HG03558 (cell line): ENCODE results near the gene TGFBR2.
"Not testable (repeated sequence)": the region's sequence is repeated elsewhere in the genome, so short reads cannot be mapped to it uniquely, and the experiment has no call there.

Experiments
- ATAC-seq: cut with Tn5 transposase; IDR thresholded peaks from one replicate; pipeline ENCODE4 v1.9.1; 2021; ENCODE audit warnings: moderate number of reproducible peaks; ENCODE audit not compliant: unreplicated experiment; ENCODE audit errors: extremely low read depth

Gene TGFBR2

GRCh38 chr3:30669360-30669934 is 63.0 kb downstream of the TGFBR2 start:
- not testable (repeated sequence) for ATAC-seq

- ATAC-seq: no peak
Observed at GRCh38 chr3:30670292-30670691, 63.9 kb downstream of the TGFBR2 start.

- no peak for ATAC-seq
Observed at GRCh38 chr3:30671527-30672286, 65.3 kb downstream of the TGFBR2 start.

DNA sequence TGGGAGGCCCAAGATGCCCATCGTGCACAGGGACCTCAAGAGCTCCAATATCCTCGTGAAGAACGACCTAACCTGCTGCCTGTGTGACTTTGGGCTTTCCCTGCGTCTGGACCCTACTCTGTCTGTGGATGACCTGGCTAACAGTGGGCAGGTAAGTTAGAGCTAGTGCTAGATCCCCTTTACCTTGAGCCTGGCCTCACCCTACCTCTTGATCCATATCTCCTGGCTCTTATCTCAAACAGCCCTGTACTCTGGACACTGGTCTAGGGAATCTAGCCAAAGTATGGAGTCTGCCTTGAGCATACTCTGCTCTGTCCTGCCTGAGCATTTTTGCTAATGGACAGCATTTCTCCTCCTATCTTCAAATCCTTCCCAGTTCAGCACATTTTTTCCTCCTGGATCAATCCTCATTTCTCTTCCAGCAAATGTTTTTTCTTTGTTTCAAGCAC is 65.9 kb downstream of the TGFBR2 start:
- ATAC-seq: no peak

GRCh38 chr3:30672959-30673358 is 66.6 kb downstream of the TGFBR2 start:
- ATAC-seq: no peak

DNA sequence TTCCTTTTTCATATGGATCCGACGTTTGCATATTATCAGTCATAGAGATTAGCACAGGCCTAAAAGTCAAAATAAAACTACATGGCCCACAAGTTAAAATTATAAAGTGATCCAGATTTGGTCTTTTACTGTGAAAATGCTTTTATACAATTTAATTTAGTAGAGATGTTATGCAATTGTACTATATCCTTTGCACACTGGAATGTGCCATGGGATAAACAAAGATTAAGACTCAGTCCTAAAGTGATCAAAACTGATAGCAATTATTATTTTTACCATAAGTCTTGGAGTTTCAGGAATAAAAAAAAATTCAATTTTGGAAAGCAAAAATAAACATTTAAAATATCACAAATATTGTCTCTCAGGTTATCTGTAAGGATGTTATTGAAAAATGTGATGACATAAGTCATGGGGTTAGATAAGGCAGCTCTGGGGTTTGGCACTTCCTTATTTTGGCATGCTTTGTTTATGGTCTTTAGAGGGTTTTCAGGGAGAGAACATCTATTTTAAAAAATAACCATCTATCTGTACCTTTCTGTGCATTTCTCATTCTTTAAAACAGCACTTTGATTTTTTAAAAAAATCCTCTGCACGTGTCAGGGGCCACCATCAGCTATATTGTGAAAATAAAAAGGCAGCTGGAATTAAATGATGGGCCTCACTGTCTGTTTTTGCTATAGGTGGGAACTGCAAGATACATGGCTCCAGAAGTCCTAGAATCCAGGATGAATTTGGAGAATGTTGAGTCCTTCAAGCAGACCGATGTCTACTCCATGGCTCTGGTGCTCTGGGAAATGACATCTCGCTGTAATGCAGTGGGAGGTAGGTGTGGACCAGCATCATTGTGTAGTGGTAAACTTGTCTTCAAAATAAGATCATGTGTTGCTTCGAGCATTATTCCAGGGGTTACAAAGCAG is 67.3 kb downstream of the TGFBR2 start:
- no peak for ATAC-seq

DNA sequence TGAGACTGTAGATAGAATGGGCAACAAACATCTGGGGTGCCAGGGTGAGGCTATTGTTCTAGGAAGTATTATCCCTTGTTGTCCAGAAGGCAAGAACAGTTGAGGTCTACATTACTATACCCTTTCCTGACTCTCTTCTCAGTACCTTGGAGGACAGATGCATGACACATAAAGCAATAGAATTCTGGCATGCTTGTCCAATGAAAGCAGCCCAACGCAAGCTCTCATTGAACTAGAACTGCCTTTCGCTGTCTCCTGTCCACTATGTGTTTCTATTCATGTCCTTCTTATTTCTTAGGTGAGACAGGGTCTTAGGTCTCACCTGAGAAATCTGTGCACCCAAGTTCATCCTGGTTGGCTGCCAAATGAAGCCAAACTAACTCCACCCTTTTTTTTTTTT is 68.6 kb downstream of the TGFBR2 start:
- ATAC-seq: no peak

- no peak for ATAC-seq
Observed at GRCh38 chr3:30675774-30676173, 69.4 kb downstream of the TGFBR2 start.

DNA sequence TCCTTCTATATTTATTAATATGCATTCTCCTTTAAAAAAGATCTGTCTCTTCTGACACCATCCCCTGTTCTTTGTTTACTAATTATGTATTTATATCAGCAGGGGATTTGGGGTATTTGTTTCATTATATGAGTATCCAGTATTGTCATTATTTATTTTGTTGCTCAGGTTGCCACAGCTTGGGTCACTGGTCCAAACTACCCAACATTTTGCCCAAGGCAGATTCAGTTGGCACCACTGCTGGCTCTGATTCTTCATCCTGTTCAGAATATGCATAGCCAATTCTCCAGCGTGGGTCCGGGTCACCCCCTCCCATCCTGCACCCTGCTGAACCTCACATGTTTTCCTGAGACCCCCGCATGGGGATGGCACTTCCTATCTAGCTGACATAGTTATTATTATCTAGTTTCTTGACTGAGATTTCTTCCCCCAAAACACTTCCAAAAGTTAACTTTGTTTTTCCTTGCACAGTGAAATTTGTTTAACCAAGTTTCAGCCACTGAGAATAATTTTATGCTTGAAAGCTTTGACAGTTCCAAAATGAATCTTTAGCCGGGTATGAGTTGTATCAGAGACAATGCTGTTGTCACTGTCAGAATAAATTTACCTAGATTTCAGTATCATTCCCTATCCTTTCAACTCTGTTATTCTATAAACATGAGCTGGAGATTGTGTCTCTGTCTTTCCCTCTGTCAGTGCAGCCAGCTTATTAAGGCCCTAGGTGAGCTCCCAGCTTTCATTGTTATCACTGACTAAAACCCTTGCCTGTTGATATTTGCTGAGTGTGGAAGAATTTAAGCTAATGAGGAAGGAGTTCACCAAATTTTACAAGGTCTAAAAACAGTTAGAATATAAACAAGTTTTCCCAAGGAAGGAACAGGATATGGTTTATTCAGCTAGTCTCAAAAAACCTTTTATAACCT is 70.3 kb downstream of the TGFBR2 start:
- no peak for ATAC-seq

GRCh38 chr3:30677347-30677685 is 70.9 kb downstream of the TGFBR2 start:
- no peak for ATAC-seq

GRCh38 chr3:30679045-30679444 is 72.6 kb downstream of the TGFBR2 start:
- no peak for ATAC-seq

DNA sequence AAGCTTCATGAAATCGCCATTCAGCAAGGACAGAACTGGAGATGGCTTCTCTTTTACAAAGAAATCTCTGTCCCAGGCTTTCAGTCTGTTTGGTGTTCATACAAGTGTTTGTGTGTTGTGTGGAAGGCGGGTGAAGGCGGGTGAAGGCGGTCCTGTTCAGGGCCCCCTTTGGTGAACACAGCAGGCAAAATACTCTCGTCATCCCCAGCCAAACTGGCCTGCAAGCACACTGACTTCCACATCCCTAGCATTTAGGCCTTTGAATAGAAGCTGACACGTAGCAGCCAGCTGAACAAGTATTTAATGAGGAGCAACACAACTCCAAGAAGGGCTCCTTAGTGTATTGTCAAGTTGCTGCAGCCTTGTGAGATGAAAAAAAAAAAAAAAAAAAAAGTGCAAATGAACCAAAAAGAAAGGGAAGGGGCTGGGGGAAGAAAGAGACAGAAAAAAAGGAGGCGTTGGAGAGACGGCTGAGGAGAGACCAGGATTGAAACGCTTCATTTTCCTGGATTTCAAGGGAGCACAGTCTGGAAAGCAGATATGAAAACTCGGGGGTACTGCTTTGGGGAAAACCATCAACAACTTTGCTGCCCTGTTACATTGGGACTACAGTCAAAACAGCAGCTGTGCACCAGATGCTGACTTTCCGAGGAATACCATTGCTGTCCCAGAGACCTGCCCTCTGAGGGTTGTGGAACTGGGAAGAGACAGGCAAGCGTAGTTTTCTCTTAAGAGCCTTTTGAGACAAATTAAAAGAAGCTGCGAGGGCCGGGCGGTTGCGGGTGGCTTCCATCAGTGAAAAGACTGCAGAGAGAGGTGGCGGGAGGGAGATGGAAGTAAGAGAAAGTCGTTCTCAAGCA is 74.6 kb downstream of the TGFBR2 start:
- ATAC-seq: no peak

DNA sequence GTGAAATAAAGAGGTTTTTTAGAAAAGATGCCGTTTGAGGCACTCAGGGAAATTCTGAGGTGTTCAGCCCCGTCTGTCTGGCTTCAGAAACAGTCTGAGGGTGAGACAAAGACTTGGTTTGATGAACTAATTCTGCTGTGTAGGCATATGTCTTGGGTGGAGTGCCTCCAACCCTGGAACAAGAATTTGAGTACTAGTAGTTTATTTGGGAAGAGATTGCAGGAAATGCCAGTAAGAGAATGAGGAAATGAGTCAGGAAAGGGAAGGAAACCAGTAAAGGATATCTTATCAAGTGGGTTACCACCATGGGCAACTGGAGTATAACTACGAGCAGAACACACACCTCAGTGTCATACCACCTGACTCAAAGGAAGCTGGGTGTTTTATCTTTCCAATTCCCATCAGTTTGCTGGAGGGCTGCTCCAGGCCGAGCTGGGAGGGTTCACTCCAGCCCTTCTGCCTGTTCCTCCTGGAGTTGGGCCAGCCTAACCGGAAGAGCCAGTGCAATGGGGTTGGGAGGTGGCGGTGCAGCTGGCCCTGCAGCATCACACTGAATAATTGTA is 75.3 kb downstream of the TGFBR2 start:
- ATAC-seq: no peak

DNA sequence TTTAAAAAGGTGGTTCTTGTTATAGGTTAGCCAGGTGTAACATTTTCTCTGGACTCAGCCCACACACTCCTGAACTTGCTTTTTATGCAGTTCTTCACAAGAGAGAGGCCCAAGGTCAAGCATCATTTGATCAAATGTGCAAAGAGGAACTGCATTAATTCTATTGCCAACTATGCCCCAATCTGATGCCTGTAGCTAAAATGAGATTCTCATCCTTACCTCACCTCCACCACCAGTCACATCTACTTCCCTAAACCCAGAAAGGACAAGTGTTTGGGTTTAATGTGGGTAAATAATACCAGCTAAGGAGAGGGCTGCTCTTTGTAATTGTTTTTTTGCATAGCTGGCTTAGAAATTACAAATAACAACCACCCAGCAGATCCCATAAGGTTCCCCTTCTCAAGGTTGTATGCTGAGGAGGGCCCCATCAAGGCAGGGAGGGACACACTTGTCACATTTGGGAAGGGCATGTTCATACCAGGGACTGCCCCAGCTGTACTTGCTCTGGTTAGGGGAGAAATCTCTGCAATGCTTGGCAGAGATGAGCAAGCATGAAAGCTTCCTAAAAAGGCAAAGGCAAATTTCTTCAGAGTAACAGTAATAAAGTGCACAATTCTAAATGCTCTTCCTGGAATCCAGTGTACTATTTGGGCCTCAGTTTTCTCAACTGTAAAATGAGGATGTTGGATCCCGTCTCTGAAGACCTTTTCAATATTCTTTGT is 76.2 kb downstream of the TGFBR2 start:
- ATAC-seq: peak; percentile 56

- no peak for ATAC-seq
Observed at GRCh38 chr3:30683769-30684168, 77.4 kb downstream of the TGFBR2 start.

GRCh38 chr3:30684356-30684755 is 78.0 kb downstream of the TGFBR2 start:
- no peak for ATAC-seq

GRCh38 chr3:30685267-30685667 is 78.9 kb downstream of the TGFBR2 start:
- ATAC-seq: no peak

- no peak for ATAC-seq
Observed at GRCh38 chr3:30686176-30686575, 79.8 kb downstream of the TGFBR2 start.
